GM19372 (cell line): ENCODE results near the gene MSANTD2.

ENCODE experiments used
- ATAC-seq: cut with Tn5 transposase; IDR thresholded peaks from one replicate; pipeline ENCODE4 v1.9.1; 2021; ENCODE audit warnings: mild to moderate bottlenecking, low read depth, moderate library complexity; ENCODE audit not compliant: unreplicated experiment

MSANTD2 gene

GRCh38 chr11:124821995-124822730, 22.0 kb upstream of the MSANTD2 start:
- no peak for ATAC-seq

- no peak for ATAC-seq
Measured at GRCh38 chr11:124817036-124817435, 16.8 kb upstream of the MSANTD2 start.

- ATAC-seq = no peak
Measured at GRCh38 chr11:124814739-124815138, 14.5 kb upstream of the MSANTD2 start.

GRCh38 chr11:124812876-124813275, 12.7 kb upstream of the MSANTD2 start:
- no peak for ATAC-seq

GRCh38 chr11:124811399-124812125, 11.4 kb upstream of the MSANTD2 start:
- ATAC-seq = no peak

GRCh38 chr11:124807660-124808270, 7.6 kb upstream of the MSANTD2 start:
- ATAC-seq = no peak

- no peak for ATAC-seq
Measured at GRCh38 chr11:124807201-124807600, 7.0 kb upstream of the MSANTD2 start.

- ATAC-seq = no peak
Measured at GRCh38 chr11:124804884-124805283, 4.7 kb upstream of the MSANTD2 start.

GRCh38 chr11:124801636-124802312, 1.6 kb upstream of the MSANTD2 start:
- no peak for ATAC-seq

- no peak for ATAC-seq
Measured at GRCh38 chr11:124801014-124801413, 808 bp upstream of the MSANTD2 start.

GRCh38 chr11:124799348-124800225, 619 bp downstream of the MSANTD2 start:
- peak; percentile 34 for ATAC-seq

- peak; percentile 7 for ATAC-seq
Measured at GRCh38 chr11:124798991-124799347, 1.2 kb downstream of the MSANTD2 start.

GRCh38 chr11:124796312-124796711, 3.9 kb downstream of the MSANTD2 start:
- ATAC-seq = no peak

- ATAC-seq = peak; percentile 63
Measured at GRCh38 chr11:124793466-124794278, 6.5 kb downstream of the MSANTD2 start.

GRCh38 chr11:124791626-124792341, 8.4 kb downstream of the MSANTD2 start:
- peak; percentile 59 for ATAC-seq

- no peak for ATAC-seq
Measured at GRCh38 chr11:124788521-124788920, 11.7 kb downstream of the MSANTD2 start.

- no peak for ATAC-seq
Measured at GRCh38 chr11:124784051-124784450, 16.2 kb downstream of the MSANTD2 start.

- no peak for ATAC-seq
Measured at GRCh38 chr11:124783002-124783401, 17.2 kb downstream of the MSANTD2 start.

GRCh38 chr11:124779568-124779967, 20.6 kb downstream of the MSANTD2 start:
- ATAC-seq = no peak
